SH-SY5Y (cell line): ENCODE measurements around the gene AGXT2.

ENCODE experiments used
- GATA2 ChIP-seq: IDR thresholded peaks from 2 replicates; pipeline ENCODE4 v1.6.1; 2011; ENCODE audit warnings: mild to moderate bottlenecking, low read depth, low read length
- GATA3 ChIP-seq: IDR thresholded peaks from 2 replicates; pipeline ENCODE4 v1.6.1; 2011; ENCODE audit warnings: low read depth, mild to moderate bottlenecking, low read length, moderate library complexity

- TF ChIP-seq GATA3, result no peak
- no peak for TF ChIP-seq GATA2
These were observed 80.2 kb downstream of the AGXT2 start for GRCh38 chr5:34967540-34967939.
